Measurements from ENCODE around the gene GPC6. TPM values are rescaled to one million over a fixed set of nuclear protein-coding genes. Genes with fewer than 3 reads are reported as not detected.

Gene GPC6
- total RNA-seq, 1 donor from 2014 or later = 20.1 TPM

DNA sequence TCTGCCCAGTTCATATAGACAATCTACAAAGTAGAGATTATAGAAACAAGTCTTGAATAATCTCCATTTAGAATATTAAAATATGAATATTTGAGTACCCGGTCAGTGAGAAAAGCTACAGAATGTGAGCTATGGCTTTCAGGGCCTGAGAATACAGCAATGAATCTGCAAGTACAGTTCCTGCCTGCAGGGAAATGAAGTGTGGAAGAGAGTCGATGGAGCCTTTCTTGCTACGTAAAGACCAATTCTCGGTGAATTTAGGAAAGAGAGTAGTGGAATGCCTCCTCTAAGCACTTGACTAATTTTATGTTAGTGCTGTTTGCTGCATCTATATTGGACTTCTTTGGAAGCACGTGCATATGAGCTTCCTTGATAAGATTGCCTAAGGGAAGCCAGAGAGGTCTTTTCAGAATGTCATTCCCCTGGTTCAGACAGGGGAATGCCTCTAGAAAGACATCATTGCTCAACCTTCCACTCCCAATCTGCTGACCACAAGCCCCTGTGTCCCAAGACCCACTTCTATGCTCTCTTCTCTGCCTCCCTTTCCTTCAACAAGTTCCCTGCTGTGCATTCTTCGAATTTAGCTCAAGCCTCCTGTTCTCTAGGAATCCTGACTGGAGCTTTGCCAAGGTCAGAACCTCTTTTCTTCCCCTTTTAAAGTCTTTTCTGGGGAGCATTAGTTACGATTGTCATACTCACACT is 41.9 kb downstream of the GPC6 start:
- no peak for DNase-seq (ENCODE audit: low read depth)

DNA sequence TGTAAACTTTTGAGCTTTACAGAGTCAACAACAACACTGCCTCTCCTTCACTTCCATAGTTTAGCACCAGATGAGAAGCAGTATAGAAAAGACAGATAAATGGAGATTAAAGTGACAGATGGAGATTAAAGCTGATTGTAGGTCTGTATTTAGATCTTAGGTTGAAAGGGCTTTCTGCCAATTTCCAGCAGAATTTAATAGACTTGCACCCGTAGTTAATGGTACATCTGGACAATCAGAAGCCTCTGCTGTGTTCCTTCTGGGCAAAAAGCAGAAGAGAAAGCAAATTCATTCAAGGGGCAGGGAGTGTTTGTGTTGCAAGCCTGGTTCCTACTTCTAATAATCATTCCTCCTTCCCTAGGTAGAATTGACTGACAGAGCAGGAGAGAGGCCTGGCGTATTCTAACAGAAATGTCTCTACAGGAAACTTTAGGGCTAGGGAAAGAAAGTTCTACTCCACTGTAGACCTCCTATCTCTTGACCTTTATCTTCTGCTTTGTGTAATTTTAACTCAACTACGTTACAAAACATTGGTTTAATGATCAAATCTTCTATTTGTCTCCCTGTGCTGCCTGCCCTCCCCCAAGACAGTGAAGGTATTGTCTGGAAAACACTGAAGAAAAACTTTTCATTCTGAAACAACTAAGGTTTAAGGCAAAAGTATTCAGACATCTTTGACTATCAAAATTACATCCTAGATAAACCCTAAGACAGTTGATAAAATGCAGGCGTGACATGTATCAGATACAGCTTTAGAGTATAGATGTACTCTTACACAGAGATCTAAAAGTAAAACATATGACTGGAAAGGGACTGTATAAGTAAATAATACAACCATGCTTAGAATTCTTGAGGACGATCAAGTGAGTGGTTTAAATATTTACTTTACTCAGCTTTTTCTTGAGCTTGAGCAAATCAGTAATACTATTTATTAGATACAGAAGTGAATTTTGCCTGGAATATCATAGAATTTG is 44.4 kb downstream of the GPC6 start:
- no peak for DNase-seq (ENCODE audit: low read depth)

DNA sequence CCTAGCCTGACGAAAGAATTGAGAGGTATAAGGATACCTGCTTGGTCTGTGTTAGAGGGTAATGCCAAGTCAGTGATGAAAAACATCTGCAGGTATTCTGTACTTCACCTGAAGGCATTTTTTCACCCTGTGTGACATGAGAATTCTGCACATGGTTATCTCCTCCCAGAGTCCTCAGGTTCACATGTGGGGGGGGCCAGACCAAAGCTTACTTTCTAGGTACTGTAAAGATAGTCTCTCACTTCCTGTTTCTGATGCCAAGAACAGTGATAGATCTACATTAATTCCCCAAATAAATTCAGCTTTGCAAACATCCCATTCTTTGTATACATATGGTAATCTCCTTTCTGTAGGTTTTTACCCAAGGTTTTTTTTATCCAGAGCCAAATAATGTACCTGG is 53.4 kb downstream of the GPC6 start:
- no peak for DNase-seq (ENCODE audit: low read depth)

DNA sequence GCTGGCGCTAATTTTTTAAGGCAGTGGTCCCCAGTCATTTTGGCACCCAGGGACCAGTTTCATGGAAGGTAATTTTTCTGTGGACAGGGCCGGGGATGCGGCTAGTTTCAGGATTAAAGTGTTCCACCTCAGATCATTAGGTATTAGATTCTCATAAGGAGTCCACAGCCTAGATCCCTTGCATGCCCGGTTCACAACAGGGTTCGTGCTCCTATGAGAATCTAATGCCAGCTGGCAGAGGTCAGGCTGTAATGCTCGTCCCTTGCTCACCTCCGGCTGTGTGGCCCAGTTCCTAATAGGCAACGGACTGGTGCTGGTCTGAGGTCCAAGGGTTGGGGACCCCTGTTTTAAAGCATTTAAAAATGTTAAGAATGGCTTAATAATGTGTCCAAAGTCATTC is 54.1 kb downstream of the GPC6 start:
- DNase-seq (ENCODE audit: low read depth) = no peak

DNA sequence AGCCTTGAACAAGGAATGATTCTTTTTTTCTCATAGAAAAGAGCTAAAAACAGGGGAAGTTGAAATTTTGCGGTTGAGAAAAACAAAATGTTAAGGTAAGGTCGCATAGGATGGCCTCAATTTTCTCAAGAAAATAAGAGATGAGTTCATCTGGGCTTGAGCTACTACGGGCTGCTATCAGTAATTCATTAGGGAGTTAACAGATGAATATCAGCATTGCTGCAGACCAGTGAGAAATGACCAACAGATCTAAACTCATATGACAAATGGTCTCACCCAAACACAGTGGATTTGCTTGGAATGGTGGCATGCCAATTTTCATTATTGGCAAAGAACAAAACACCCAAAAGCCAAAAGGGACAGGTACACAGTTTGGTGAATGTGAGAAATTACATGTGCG is 56.6 kb downstream of the GPC6 start:
- no peak for DNase-seq (ENCODE audit: low read depth)

DNA sequence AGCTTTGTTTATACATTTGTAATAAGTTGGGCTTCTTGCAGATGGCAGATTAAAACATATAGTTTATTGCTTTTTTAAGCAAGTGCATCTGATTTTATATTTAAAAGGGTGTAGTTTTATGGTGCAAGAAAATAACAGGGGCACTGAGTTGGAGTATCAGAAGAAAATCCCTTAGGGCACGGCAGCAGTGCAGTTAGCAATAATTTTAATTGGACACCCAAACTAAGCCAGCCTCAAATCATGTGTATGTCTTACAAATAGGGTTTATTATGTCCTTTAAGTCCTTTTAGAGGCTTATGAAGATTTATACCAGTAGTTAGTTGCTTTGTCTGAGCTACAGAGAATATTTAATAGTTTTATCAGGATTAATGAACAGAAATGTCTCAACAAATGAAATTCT is 57.5 kb downstream of the GPC6 start:
- no peak for DNase-seq (ENCODE audit: low read depth)

DNA sequence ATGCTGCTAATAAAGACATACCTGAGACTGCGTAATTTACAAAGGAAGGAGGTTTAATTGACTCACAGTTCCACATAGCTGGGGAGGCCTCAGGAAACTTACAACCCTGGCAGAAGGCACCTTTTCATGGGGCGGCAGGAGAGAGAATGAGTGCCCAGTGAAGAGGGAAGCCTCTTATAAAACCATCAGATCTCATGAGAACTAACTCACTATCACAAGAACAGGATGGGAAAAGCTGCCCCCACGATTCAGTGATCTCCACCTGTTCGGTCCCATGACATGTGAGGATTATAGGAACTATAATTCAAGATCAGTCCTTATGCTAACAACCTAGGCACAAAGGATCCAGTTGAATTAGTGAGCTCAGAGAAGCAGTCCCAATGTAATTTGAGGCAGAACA is 59.4 kb downstream of the GPC6 start:
- DNase-seq (ENCODE audit: low read depth) = no peak

DNA sequence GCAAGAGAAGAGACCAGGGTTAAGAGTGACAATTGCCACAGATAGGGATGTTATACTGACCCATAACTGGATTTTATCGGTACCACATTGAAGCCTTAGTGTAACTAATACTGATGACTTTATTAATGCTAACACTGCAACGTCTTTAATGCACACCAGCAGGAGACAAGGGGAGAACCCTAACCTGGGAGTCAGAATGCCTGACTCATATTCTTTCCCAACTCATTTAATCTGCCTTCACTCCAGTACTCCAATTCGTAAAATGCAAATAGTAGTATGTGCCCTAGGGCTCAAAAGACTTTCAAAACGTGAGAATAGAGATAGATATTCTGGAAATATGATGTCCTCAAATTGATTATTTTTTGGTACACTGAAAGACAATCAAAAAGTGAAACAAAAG is 62.4 kb downstream of the GPC6 start:
- no peak for DNase-seq (ENCODE audit: low read depth)

DNA sequence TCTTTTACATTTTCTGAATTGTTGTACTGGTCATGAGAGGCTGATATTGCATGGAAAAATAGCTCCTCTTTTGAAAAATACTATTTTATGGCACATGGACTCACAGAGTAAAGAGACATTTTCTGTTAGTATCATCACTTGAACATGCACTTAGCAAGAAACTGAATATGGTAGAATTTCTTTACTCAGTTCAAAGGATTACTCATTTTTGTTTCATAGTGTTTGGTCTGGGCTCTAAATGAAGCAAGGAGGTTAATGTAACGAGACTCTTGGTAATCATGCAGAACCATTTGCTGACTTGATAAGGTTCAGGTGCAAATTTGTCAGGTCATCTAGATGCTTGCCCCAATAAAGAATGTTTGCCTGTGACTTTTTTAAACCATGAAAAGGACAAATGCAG is 63.2 kb downstream of the GPC6 start:
- no peak for DNase-seq (ENCODE audit: low read depth)

DNA sequence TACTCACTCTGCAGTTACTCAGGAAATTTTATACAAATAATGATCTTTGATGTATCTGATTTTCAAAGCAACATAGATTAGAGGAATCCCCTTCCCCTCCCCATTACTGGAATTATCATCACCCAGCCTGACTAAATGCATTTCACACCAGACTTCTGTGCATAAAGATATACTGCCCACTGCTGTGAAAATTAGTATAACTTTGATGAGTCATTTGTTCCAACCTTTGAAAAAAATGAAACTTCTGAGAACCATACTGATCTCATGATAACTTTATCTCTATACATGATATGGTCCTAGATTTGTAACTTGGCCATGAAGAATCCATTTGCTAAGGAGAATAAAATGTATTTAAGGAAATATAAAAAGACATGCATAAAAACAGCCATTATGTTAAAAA is 63.9 kb downstream of the GPC6 start:
- DNase-seq (ENCODE audit: low read depth) = no peak

DNA sequence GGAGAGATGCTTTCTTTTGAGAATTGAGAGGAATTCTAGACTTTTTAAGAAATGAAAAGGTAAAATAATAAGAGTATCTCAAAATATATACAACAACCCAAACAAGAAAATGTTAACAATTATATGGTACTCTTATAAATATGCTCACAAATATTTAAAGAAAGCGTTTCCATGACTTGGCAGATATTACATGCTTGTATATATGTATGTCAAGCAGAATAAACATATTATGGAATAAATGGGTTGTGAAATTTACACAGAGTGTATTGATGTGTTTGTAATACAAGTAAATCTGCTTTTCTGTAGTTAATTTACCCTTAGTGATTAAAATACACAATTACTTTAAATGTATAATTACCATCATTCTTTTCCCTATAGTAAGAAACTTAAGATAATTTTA is 65.8 kb downstream of the GPC6 start:
- DNase-seq (ENCODE audit: low read depth) = no peak

DNA sequence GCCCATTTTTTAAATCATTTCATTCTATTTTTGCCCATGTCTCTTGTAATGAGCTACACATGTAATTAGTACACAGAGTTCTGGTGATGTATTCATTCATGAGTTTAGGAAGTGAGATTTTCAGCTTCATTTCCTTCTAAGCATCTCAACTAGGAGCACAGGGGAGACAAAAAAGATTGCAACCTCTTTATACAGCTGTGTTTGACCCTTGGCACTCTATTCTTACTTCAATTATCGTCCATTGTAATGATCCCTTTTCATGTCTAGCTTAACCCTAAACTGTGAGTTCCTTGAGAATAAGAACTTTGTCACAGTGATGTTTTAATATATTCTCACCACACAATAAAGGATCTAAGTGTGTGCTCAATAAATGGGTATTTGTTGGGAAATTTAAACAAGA is 67.1 kb downstream of the GPC6 start:
- no peak for DNase-seq (ENCODE audit: low read depth)

DNA sequence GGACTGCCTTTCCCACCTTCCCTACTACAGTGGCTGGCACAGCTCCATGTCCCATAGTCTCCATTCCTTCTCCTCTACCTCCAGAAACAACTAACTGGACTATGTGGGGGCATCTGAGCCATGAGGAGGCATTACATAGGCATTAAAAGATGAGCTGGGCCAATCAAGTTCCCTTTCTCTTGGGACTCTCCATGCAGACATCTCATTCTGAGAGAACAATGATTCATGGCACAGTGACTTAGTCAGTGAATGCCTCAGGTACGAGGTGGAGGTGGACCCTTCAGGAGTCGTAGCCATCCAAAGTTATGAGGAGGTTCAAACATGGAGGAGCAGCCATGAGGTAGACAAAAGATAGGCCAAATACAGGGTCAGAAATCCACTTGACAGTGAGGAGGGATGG is 70.0 kb downstream of the GPC6 start:
- DNase-seq (ENCODE audit: low read depth) = no peak

DNA sequence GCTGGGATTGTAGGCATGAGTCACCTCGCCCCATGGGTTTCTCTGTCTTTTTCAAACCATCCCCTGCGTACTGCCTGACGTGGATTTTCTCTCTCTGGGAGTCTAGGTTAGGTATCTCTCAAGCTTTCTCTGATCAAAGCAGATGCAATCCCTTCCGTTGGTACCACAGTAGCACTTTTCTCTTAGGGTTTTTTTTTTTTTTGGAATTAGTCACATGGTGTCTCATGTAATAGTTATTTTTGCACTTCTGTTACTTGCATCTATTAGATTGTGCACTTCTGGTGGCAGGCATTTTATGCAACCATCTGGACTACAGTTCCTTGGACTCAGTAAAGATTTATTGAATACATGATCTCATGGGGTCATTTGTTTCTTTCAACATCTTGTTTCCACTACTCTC is 72.1 kb downstream of the GPC6 start:
- peak; percentile 10 for DNase-seq (ENCODE audit: low read depth)

DNA sequence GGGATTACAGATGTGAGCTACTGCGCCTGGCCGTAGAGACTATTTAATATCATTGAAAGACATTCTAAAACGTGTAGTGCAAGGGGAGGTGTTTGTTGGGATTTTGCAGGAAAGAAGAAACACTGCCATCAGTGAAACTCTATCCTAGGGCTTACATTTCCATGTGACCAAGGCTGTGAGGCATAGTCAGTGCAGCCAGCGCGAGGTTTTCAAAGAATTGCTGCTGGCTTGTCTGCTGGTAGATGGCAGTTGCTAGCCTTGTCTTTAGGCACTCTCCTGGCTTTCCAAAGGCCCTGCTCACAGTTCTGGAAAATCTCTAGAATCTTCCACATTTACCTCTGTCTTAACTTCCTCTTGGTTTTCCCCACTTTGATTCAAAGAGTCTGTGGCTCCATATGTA is 77.5 kb downstream of the GPC6 start:
- DNase-seq (ENCODE audit: low read depth) = peak; percentile 6

DNA sequence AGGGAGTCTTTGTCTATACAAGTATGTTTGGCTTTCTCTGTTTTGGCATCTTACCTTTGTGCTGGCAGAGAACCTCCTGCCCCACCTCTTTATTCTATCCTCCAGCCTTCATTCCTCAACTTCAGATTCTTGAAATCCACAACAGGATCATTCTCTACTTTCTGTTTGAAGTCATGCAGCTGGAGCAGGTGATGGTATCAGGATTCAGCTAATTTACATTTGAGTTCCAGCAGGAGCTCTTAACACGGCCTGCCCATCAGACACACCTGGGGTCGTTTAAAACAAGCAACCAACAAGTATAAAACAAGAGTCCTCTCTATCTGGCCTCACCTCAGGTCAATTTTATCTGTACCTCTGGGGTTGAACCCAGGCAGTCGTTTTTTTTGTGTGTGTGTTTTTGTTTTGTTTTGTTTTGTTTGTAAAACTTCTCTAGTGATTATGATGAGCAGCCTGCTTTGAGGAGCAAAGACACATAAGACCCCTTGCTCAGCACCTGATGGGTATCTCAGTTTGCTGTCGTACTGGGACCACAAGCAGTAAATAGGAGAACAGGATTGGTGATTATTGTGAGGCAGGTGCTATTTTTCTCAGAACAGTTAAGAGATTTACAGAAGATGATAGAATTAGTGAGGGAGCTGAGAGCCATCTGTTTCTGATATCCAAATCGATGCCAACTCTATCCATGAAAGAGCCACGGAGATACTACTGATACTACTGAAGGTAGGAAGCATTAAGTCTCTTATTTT is 78.4 kb downstream of the GPC6 start:
- DNase-seq (ENCODE audit: low read depth) = no peak

DNA sequence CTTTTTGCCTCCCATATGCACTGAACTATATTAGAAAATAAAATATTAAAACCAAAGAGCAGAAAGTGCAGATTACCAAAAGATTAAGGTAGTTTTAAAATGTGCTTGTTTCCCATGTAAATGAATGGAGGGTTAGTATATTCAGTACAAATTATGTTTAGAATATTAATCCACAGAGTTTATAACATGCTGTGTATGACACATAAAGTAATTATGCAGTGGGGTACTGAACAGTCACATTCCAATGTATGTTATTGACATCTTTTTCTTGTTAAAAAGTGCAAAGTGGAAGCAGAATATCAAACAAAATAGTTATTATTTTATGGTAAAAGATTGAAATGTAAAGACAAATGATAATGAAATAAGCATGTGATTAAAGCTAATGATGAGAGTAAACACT is 79.3 kb downstream of the GPC6 start:
- no peak for DNase-seq (ENCODE audit: low read depth)

DNA sequence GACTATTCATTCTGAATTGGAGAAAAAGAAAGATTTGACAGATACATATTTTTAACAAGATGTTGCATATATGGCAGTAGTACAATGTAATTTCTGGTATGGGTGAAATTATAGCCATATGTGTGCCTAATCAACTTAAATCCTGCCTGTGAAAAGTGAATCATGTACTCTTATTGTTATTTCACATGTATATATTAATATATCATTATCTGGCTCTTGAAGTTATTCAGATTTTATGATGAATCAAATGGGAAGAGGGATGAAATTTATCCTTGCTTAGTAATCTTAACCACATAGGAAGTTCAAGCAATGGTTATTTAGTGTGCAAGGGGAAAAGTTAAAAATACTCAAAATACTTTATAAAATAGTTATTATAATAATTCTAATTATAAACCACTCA is 80.5 kb downstream of the GPC6 start:
- DNase-seq (ENCODE audit: low read depth) = no peak

DNA sequence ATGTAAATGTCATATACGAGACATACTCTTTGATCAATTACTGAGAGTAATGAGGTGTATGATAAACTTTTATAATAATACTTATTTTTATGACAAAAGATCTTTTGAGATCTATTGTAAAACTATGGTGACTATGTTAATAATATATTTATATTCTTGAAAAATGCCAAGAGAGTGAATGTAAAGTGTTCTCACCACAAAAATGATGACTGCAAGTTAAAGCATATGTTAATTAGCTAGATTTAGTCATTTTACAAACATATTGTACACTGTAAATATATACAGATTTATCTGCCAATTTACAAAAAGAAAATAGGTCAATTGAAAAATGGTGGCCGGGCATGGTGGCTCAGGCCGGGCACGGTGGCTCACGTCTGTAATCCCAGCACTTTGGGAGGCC is 81.0 kb downstream of the GPC6 start:
- no peak for DNase-seq (ENCODE audit: low read depth)

DNA sequence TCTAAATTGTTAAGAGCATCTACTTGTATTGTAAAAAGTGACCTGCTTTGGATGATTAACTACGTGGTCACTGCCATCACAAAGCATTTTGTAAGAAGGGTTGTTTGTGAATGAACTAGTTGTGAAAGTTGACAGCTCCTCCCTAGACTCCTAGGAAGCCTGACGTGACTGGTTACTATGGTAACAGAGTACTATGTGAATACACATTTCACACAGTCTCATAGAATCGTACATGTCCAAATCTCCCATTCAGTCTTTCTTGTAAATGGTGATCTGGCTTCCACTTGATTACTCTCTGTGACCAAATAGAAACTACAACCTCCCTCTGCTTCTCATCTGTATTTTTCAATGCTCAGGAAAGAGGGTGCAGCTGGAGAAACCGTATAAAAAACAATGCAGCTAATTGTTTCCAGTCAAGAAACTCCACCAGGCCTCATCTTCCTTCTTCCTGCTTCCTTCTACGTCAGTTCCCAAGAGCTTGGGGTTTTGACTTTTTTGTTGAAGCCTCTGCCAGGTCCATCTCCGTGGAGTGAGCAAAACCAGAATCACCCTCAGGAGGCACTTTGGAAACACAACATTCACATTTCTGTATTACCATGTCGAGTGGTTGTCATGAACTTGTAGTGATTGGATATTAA is 83.4 kb downstream of the GPC6 start:
- DNase-seq (ENCODE audit: low read depth) = peak; percentile 27

DNA sequence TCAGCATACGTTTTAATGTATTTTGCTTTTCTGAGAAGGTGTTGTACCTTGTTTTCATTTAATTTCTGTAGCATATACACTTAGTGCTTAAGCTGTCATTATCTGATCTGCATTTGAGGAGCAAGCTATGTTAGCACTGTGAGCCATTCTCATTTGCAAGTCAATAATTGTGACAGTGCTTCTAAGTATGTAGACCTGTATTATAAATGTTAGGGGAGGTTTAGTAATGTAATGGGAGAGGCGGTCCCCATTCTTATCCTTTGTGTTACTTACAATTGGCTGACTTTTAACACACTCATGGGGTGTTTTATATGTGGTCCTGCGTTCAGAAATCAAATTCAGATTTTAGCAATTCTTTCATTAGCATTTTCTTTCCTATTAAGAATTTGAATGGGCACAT is 90.2 kb downstream of the GPC6 start:
- DNase-seq (ENCODE audit: low read depth) = no peak
